ENCODE results near the gene HOXB5.

The HOXB5 gene

DNA sequence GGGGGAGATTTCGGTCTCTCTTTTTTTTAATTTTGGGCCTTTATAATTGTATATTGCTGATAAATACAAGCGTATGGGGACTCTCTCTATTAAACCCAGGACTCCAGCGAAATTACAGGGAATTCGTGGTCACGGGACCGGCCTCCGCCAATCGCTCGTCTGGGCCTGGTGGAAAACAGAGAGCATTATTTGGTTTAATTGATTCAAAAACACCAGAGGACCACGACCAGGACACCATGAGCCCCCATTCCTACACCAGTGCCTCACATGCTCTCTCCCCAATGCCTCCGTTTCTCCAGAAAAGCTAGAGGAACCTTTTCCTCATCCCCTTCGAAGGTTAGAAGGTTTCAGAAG is 48.6 kb downstream of the HOXB5 start, which contains the start of gene HOXB2:
HOXB2 (minus strand) TSS at position 88 of the 354 bp plus-strand sequence. CDS start 198 bp downstream, outside the sequence.
- DNase-seq, result no peak

DNA sequence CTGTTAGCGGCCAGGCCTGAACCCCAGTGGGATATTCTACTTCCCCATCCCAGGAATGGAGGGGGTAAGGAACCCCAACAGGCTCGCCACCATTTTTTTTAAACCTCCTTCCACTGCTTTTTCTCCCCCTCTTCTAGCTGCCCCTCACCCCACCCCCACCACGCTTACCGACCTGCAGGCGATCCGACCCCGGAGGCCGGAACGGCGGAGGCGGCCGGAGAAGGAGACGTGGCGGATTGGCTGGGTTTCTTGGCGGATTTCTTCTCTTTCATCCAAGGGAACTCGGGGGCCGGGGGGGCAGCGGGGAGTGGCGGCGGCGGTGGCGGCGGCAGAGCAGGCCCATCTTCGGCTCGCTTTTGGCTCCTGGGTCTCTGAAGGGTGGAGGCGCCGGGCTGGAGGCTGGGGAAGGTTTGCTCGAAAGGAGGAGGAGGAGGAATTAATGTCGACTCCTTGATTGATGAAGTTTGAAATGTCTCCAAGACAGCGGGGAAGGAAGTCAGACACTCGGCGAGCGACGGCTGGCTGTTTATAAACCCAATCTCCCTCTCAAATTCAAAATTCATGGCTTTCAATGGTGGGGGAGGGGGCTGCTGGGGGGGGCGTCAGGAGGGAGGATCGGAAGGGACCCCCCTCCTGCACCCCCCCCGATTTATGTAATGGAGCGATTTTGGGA is 49.1 kb downstream of the HOXB5 start:
- DNase-seq, result no peak

DNA sequence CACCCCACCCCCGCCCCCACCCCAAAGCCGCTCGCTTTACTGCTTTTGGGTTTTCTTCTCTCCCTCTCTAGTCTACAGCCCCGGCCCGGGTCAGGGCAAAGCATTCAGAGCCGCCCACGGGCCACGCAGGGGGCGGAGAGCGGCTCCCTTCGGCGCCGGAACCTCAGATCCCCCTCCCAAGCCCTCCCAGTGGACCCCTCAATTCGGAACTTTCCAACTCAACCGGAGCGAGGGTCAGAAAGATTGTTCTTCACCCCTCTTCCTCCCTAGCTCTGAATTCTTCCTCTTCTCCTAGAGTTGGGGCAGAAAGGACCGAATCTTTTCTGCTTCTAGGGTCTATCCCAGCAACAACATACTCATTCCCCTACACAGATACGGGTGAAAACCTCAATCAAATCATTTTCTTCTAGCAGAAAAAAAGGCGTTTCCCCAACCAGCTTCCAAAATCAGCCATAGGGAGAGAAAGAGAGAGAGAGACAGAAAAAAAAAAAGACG is 49.7 kb downstream of the HOXB5 start:
- DNase-seq, result no peak

DNA sequence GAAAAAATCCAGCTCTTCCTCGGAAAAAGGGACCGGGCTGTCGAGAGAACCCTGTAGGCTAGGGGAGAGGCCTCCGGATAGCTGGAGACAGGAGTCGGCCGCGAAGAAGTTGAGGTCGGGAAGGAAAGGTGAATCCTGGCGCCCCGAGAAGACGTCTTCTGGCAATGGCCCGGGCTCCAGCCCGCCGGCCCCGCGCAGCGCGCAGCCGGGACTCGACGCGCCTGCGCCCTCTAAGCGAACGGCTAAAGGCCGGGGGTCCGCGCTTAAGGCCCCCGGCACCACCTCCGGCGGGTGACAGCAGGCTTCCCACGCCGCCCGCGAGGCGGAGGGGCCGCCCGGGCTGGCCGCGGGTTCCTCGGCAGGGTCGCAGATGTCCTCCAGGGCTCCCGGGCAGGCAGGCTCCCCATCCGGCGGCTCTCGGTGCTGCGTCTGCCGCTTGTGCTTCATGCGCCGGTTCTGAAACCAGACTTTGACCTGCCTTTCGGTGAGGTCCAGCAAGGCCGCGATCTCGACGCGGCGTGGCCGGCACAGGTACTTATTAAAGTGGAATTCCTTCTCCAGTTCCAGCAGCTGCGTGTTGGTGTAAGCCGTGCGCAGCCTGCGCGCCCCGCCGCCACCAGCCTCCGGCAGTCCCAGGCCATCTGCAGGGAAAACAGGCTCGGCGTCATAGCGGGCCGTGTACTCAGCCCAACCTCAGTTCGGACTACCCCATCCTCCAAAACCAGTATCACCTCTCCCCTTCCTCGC is 50.3 kb downstream of the HOXB5 start:
- DNase-seq, result no peak

DNA sequence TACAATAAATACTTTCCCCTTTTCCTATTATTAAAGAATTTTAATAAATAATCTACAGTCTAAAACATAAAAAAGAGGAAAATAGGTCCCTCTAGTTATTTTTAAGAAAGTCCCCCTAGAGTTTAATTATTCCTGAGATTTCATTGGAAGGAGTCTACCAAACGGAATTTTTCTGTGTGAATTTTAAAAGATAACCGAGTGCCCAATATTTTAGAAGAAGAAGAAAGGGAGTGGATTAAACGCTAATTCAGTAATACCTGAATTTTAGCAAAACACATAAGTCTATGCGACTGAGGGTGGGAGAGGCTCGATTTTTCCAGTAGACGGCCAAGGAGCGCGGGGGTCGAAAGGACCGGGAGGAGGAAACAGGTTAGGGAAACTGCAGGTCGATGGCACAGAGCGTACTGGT is 50.9 kb downstream of the HOXB5 start:
- no peak for DNase-seq

DNA sequence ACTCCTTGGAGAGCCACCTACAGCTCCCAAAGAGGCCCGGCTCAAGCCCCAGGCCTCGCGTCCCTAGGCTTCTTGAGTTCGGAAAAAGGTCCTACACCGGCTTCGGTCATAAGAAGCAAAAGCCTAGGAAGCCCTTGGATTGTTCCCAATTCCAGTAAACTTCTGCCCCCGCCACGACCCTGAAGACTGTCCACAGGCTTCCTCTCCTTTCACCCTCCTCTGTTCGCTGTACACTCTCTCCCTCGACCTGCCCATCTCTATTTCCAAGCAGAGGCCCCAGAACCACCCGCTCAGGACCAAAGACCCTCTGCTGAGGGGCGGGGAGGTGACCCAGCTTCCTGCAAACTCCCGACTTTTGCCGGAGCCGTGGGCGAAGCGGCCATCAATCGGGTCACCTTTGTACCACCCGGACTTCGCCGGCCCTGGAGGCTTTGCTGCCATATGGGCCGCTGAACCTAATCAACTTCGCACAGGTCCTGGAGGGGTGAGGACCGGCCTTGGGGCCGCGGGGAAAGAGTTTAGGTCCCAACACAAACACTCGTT is 51.4 kb downstream of the HOXB5 start:
- DNase-seq, result no peak

DNA sequence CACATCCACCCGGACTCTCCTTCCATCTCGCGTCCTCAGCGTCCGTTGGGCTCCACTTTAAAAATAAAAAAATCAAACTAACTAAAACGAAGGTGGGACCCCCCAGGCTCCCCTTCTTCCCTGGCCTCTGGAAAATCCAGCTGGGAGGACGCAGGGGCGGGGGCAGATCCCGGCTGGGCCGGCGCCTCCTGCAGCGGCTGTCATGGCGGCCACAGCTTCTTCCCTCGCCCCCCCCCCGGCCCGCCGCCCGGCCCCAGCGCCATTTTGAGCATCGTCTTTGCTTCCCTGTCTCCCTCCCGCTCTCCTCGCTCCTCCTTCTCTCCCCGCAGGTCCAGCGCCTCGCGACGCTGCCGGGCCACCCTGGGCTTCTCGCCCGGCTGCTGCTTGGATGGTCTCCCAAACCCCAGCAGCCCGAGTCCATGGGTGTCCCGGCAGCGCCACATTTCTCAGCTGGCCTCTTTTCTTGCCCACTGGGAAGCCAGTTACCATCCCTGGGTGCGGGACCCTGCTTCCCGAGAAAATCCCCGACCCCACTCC is 51.9 kb downstream of the HOXB5 start:
- peak; percentile 13 for DNase-seq

Measured in DMS79 (cell line).